ENCODE data around the gene PNKP.

Gene PNKP

DNA sequence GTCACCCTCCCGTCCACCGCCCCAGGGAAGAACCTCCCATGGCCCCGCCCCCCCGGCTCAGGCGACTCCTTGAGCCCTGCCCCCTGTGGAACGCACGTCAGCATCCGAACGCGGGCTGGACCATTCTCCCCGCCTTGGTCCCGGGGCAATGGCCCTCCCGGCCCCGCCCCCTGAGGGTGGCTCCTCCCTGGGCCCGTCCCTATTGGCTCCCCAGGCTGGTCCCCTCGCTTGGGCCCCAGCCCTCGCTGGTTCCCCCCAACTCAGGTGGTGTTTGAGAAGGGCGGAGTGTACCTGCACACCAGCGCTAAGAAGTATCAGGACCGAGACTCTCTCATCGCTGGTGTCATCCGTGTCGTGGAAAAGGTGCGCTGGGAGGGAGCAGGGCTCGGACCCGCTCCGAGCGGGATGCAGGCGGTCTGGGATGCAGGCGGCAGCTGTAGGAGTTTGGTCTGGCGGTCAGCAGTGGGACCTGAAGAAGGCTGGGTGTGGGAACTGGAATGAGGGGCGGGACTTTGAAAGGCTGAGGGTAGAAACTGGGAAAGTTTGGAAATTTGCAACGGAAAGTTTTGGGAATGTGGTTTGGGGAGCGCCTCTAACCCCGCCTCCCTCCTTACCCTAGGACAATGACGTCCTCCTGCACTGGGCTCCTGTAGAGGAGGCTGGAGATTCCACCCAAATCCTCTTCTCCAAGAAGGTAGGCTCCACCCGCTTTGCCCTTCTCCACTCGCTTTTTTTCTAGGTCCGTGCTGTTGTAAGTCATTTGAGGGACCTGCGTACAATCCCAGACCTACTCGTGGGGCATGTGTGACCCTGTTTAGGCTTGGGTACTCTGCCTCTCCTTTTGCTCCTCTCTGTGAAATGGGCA is 10.7 kb upstream of the PNKP start:
- Mint-ChIP-seq H3K27me3 (no peaks in the 10 kb centered on the region), H3K9me3 (no peaks in the 10 kb centered on the region), H3K4me3 (no peak overlapping the region), H3K4me1 (peaks cover 24% of the 10 kb centered on the region), H3K27ac (ENCODE audit: low read depth) (no peak overlapping the region), H3K36me3 (ENCODE audit: insufficient read depth) (peaks cover 23% of the 10 kb centered on the region)
- ATAC-seq (replicated peaks; ENCODE audit: extremely low read depth, poor library complexity, severe bottlenecking) = peak; percentile 52
- DNase-seq (ENCODE audit: low spot score in 2 of 2) = peak in 1 of 2 donors; percentile 96

DNA sequence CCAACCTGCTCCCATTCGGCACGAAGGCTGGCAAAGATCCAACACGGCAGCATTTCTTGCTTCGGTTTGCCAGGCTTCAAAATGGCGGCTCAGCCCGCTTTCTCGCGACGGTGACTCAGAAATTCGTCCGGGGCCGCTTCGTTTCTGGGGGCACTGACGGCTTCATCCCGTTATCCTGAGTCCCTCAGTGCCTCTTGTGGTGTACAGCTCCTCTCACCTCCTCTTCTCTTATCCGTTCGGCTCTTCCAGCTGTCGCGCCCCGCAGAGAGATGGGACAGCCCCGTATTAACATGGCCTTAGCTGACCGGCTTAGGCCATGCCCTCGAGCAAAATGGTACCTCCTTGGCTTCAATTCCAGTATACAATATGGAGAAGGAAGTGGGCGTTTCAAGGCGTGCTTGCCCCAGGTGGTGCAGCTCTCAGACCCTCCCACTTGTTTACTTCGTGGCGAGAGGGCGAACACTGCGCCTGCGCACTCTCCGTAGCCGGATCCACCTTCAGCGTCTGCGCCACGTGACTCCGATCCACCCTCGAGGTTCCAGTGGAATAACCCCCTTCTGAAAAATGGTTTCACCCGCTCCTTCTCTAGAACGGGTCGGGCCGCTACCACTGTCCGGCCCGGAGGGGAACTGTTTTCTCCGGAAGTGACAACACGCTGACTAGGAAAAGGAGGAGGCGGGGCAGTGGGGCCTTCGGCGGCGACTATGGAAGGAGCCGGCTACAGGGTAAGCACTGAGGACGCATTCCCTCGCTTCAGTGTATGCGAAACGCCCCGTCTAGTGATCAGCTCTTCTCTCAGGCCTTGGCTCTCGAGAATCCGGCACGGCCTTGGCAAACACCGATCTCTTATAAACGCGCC is 9.9 kb upstream of the PNKP start, which contains the start of the genes AKT1S1 and TBC1D17:
Gene AKT1S1 (minus strand): TSS at position 336 of the 859 bp plus-strand sequence. CDS start 4,060 bp downstream, outside the sequence.
Gene TBC1D17 (plus strand): TSS at position 683 of the 859 bp plus-strand sequence. CDS start 22 bp downstream, at position 705.
- Mint-ChIP-seq H3K36me3 (ENCODE audit: insufficient read depth) (peaks cover 17% of the 10 kb centered on the region), H3K4me3 (no peak within 1 kb of the TSS), H3K9me3 (no peaks in the 10 kb centered on the region), H3K27me3 (no peaks in the 10 kb centered on the region), H3K27ac (ENCODE audit: low read depth) (no peak within 1 kb of the TSS), H3K4me1 (peaks cover 27% of the 10 kb centered on the region)
- peak; percentile 95 to 100 for DNase-seq (ENCODE audit: low spot score in 2 of 2)
- ATAC-seq (replicated peaks; ENCODE audit: extremely low read depth, poor library complexity, severe bottlenecking) = peak; percentile 75

- Mint-ChIP-seq H3K4me1 (peaks cover 33% of the 10 kb centered on the region), H3K36me3 (ENCODE audit: insufficient read depth) (peaks cover 14% of the 10 kb centered on the region), H3K27ac (ENCODE audit: low read depth) (no peak overlapping the region), H3K4me3 (no peak overlapping the region), H3K27me3 (no peaks in the 10 kb centered on the region), H3K9me3 (no peaks in the 10 kb centered on the region)
- peak; percentile 64 for ATAC-seq (replicated peaks; ENCODE audit: extremely low read depth, poor library complexity, severe bottlenecking)
- peak; percentile 95 to 99 for DNase-seq (ENCODE audit: low spot score in 2 of 2)
Measured at GRCh38 chr19:49876422-49877019, 9.1 kb upstream of the PNKP start.

DNA sequence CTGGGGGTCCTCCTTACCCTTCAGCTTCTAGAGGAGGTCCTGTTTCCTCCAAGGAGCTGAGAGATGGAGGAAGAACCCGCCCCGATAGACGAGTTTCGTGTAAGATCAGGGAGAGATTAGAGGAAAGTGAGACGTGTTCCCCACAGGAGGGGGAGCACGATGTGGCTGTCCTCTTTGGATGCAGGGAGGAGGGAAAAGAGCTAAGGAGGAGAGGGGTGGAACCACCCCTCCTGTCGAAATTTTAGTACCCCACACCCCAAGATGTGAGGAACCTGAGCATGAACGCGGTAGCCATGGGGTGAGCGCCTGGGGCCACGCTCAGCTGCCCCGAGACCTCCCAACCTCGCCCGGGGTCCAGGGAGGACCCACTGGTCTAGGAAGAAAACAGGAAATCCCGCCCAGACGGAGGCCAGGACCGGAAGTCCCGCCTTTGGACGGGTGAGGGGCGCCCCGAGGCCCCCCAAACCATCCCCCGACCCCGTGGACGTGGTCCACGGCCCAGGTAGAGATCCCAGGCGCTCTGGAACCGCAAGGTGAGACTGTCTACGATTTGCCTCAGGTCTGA is 8.6 kb upstream of the PNKP start:
- peaks cover 11% of the 10 kb centered on the region for H3K36me3 Mint-ChIP-seq (ENCODE audit: insufficient read depth)
- ATAC-seq (replicated peaks; ENCODE audit: extremely low read depth, poor library complexity, severe bottlenecking) (no peak), DNase-seq (ENCODE audit: low spot score in 2 of 2) (no peak)

DNA sequence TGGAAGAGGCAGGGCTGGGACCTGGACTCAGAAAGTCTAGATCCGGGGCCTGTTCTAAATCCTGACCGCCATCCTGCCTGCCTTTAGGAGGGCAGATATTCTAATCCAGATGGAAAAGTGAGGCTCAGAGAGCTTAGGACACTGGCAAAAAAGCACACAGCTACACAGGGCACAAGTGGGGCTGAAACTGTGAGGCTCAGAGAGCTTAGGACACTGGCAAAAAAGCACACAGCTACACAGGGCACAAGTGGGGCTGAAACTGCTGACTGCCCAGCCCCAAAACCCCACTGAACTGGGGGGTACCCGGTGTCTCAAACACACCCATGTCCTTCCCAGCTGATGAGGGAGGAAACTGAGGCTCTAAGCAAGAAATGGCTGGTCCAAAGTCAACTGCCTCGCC is 7.8 kb upstream of the PNKP start:
- no peak overlapping the region for H3K4me3 Mint-ChIP-seq
- peaks cover 10% of the 10 kb centered on the region for H3K36me3 Mint-ChIP-seq (ENCODE audit: insufficient read depth)
- peaks cover 39% of the 10 kb centered on the region for H3K4me1 Mint-ChIP-seq
- no peaks in the 10 kb centered on the region for H3K9me3 Mint-ChIP-seq
- no peaks in the 10 kb centered on the region for H3K27me3 Mint-ChIP-seq
- ATAC-seq (replicated peaks; ENCODE audit: extremely low read depth, poor library complexity, severe bottlenecking) (no peak), DNase-seq (ENCODE audit: low spot score in 2 of 2) (no peak)
- no peak overlapping the region for H3K27ac Mint-ChIP-seq (ENCODE audit: low read depth)

More for the DNA sequence above, 8.6 kb upstream of the PNKP start:
- Mint-ChIP-seq H3K9me3 (no peaks in the 10 kb centered on the region), H3K27ac (ENCODE audit: low read depth) (no peak overlapping the region), H3K27me3 (no peaks in the 10 kb centered on the region), H3K4me3 (no peak overlapping the region), H3K4me1 (peaks cover 33% of the 10 kb centered on the region)

DNA sequence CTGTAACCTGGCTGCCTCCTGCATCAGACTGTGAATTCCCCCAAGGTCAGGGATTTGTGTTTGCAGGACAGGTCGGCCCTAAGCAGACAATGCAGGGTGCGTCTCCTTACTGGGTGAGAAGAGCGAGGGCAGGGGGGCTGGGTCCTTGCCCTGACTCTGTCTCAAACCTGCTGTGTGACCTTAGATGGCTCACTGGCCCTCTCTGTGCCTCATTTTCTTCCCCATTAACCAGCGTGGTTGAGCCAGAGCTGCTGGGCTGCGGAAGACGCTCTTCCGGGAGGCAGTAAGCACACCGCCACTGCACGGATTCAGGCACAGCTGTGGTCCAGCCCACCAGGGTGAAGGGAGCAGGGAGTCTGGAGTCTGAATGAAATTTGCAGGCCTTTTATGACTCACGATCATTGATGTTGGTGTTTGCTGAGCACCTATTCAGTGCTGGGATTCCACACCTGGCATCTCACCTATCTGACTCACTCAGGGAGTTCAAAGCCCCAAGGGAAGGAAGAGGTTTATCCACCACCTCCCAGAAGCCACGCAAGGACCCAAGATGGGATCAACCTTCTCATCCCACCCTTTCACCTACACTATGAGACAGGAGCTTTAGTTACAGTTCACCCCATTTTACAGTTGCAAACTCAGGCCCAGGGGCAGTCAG is 7.3 kb upstream of the PNKP start:
- ATAC-seq (replicated peaks; ENCODE audit: extremely low read depth, poor library complexity, severe bottlenecking) (no peak), DNase-seq (ENCODE audit: low spot score in 2 of 2) (no peak)
- Mint-ChIP-seq H3K27me3 (no peaks in the 10 kb centered on the region), H3K9me3 (no peaks in the 10 kb centered on the region), H3K4me3 (no peak overlapping the region), H3K27ac (ENCODE audit: low read depth) (no peak overlapping the region), H3K36me3 (ENCODE audit: insufficient read depth) (peaks cover 10% of the 10 kb centered on the region), H3K4me1 (peaks cover 41% of the 10 kb centered on the region)

DNA sequence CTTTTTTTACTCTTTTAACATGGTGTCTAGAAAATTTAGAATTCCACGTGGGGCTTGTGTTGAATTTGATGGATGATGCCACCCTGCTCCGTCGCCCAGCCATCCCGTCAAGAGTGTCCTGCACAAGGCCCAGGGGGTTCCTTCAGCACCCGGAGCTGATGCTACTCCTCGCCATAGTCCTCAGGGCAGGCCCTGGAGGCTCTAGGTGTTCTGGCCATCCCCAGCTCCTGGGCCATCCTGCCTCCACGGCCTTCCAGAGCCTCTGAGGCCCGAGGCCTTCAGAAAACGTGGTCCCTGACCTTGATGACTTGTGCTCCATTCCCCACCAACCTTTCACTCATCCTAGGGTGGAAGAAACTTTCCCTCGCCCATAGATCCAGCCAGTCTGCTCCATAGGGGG is 6.5 kb upstream of the PNKP start:
- no peak overlapping the region for H3K27ac Mint-ChIP-seq (ENCODE audit: low read depth)
- H3K36me3 Mint-ChIP-seq (ENCODE audit: insufficient read depth) = peaks cover 4% of the 10 kb centered on the region
- DNase-seq (ENCODE audit: low spot score in 2 of 2) = no peak

DNA sequence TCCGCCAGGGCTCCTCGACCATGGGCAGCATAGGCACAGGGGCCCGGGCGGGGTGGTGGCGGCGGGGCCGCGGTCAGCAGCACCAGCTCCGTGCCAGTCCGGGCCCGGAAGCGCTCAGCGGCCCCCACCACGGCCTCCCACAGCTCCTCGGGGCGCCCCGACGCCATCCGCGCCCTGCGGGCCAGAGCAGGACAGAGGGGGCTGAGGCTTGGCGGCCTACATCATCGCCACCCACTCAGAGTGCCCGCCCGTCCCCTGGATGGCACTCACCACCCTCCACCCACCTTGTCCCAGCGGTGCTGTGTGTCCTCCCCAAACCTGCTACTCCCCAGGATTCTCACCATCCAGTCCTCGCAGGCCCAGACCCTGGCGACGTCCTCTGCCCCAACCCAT is 5.7 kb upstream of the PNKP start:
- Mint-ChIP-seq H3K4me1 (peaks cover 30% of the 10 kb centered on the region), H3K4me3 (no peak overlapping the region), H3K9me3 (no peaks in the 10 kb centered on the region), H3K36me3 (ENCODE audit: insufficient read depth) (peaks cover 4% of the 10 kb centered on the region), H3K27me3 (no peaks in the 10 kb centered on the region), H3K27ac (ENCODE audit: low read depth) (no peak overlapping the region)
- ATAC-seq (replicated peaks; ENCODE audit: extremely low read depth, poor library complexity, severe bottlenecking) (no peak), DNase-seq (ENCODE audit: low spot score in 2 of 2) (no peak)

More for the DNA sequence above, 6.5 kb upstream of the PNKP start:
- Mint-ChIP-seq H3K4me1 (peaks cover 37% of the 10 kb centered on the region), H3K9me3 (no peaks in the 10 kb centered on the region), H3K4me3 (no peak overlapping the region), H3K27me3 (no peaks in the 10 kb centered on the region)
- no peak for ATAC-seq (replicated peaks; ENCODE audit: extremely low read depth, poor library complexity, severe bottlenecking)

DNA sequence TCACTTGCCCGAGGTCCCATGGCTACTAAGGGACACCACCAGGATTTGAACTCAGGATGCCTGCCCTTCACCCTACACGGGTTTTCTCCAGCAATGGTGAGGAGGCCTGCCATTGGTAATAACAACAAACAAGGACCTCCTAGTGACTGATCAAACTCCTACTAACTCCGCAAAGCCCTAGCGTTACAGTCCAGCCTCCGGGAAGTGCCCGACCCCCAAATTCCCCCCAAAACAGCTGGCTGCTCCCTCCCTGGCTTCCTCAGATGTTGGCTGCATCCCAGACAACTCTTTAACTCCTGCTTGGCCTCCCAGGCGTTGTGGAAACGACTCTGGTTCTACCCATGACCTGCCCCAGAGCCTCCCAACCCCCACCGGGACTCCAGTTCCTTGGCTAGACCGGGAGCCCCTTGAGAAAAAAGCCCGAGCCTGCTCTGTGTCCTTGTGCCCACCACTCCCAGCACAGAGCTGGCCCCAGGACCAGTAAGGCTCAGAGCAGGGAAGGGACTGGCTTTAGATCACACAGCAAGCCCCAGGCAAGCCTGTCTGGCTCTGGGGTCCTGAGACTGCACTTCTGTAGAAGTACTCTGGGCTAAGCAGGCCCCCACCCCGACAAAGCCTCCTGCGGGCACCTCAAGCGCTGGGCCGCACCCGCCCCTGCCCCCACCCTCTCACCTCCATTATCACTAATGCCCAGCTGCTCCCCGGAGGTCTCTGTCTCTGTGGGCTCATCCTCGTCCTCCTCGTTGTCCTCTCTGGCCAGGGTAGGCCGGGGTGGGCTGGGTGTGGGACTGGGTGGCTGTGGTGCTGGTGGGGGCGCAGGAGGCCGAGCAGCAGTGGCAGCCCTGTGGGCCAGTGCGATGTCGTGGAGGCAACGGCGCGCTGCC is 5.1 kb upstream of the PNKP start:
- peak overlapping the region; percentile 13 for H3K4me3 Mint-ChIP-seq
- DNase-seq (ENCODE audit: low spot score in 2 of 2) = no peak
- H3K4me1 Mint-ChIP-seq = peaks cover 32% of the 10 kb centered on the region
- H3K27me3 Mint-ChIP-seq = no peaks in the 10 kb centered on the region
- peaks cover 9% of the 10 kb centered on the region for H3K36me3 Mint-ChIP-seq (ENCODE audit: insufficient read depth)
- H3K27ac Mint-ChIP-seq (ENCODE audit: low read depth) = no peak overlapping the region
- ATAC-seq (replicated peaks; ENCODE audit: extremely low read depth, poor library complexity, severe bottlenecking) = no peak
- H3K9me3 Mint-ChIP-seq = no peaks in the 10 kb centered on the region

DNA sequence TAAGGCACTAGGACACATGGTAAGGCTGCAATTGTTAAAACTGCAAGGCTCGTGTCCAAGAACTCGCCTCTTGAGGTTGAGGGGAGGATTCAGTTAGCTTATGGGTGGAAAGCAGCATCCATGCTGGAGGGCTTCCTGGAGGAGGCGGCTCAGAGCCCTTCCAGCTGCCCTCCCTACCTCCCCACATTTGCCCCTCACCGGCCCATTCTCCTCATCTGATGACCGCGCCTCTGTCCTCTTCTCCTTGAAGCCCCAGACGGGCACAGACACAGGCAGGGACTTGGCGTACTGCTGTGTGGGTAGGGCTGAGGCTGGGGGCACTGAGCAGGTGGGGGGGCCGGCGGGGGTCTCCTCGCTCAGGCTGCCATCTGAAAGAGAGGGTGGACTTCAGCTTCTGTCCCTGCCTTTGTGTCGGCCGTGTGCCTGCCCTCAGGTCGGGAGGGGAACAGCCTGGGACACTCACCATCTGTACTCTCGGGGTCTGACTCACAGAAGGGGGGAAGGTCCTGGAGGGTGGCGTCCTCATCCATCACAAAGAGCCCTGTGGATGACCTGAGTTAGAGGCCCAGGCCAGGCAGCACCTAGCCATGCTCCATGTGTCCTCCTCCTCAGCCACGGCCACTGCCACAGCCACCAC is 4.1 kb upstream of the PNKP start:
- Mint-ChIP-seq H3K4me3 (peak overlapping the region; percentile 13), H3K27me3 (no peaks in the 10 kb centered on the region), H3K9me3 (no peaks in the 10 kb centered on the region), H3K36me3 (ENCODE audit: insufficient read depth) (peaks cover 19% of the 10 kb centered on the region), H3K4me1 (peaks cover 40% of the 10 kb centered on the region), H3K27ac (ENCODE audit: low read depth) (no peak overlapping the region)
- no peak for DNase-seq (ENCODE audit: low spot score in 2 of 2)
- no peak for ATAC-seq (replicated peaks; ENCODE audit: extremely low read depth, poor library complexity, severe bottlenecking)
